Psoas muscle (tissue), 8 donors: ENCODE data around the gene TCTN2. TPM values are rescaled to one million over a fixed set of nuclear protein-coding genes. Genes with fewer than 3 reads are reported as not detected.

Source experiments
- ATAC-seq, 4 donors: fragments of 200-7000 bp; cut with Tn5 transposase; one replicate each; pipeline ENCODE4 v1.9.1; 2020; ENCODE audit warnings: moderate library complexity in 3 of 4, mild to moderate bottlenecking in 2 of 4
- DNase-seq, 2 donors: peaks; one replicate each; pipeline ENCODE4 v3.0.0-alpha.2; 2020
- H3K27ac ChIP-seq: fragments of 200-600 bp; one replicate; pipeline ENCODE4 v1.8.0; 2022
- H3K27me3 ChIP-seq, 3 donors: fragments of 200-600 bp in 1 of 3; one replicate each; pipeline versions ENCODE4 v1.6.1 to v1.8.0; 2013 to 2022; ENCODE audit warnings: low read length in 2 of 3, mild to moderate bottlenecking in 2 of 3, moderate library complexity in 1 of 3; ENCODE audit not compliant: insufficient read depth in 3 of 3
- H3K36me3 ChIP-seq, 2 donors: fragments of 200-600 bp in 1 of 2; one replicate each; pipeline versions ENCODE4 v1.6.1 to v1.8.0; 2013 to 2022; ENCODE audit warnings: low read depth in 1 of 2, mild to moderate bottlenecking in 1 of 2, moderate library complexity in 1 of 2; ENCODE audit not compliant: insufficient read depth in 1 of 2
- H3K4me1 ChIP-seq: fragments of 200-600 bp; one replicate; pipeline ENCODE4 v1.8.0; 2022
- H3K4me3 ChIP-seq: fragments of 200-600 bp; one replicate; pipeline ENCODE4 v1.8.0; 2022; ENCODE audit warnings: mild to moderate bottlenecking
- H3K9me3 ChIP-seq: fragments of 200-600 bp; one replicate; pipeline ENCODE4 v1.8.0; 2022
- WGBS, 3 donors: extraction: QIAGEN DNeasy Blood & Tissue Kit; methylation state at CpG; one replicate each; pipeline versions ENCODE4 v1.1.6 to v1.1.7; 2013; 5-methylcytosine and 5-hydroxymethylcytosine counted together
- intact Hi-C, 2 donors: fragments of 100-400 bp; cut with DNase I; formaldehyde crosslinking; loops; one replicate each; pipeline versions ENCODE4 v1.11.0 to v1.14.2; 2022
- polyA plus RNA-seq, 3 donors: library from polyadenylated mRNA; stranded (reverse); fragments of 200-250 nt; gene quantifications; one replicate each; pipeline ENCODE4 v1.2.3, GENCODE V29; 2013
- total RNA-seq, 4 donors: library from RNA; stranded (reverse); fragmentation: NEBNext Ultra II Directional in 2 of 4; extraction: Animal tissue kit (Norgen Biotek cat#: 25700) in 2 of 4; gene quantifications; one replicate each; pipeline versions ENCODE4 v1.2.1 to v1.2.4, GENCODE V29; 2021 to 2023
- TF ChIP-seq, protein P1 (sequence below): fragments of 200-600 bp; IDR thresholded peaks from one replicate; pipeline ENCODE4 v1.8.0; 2022; ENCODE audit warnings: antibody characterized with exemption
- donor health status: healthy with polysubstance abuse.
- donor health status: DM: no; HTN: no; CAD: no; lungs with moderate emphysema.
- donor health status: Bipolar disorder and iron deficiency.
- donor health status: healthy.
- donor health status: DM: yes; HTN: yes; CAD: no.
- donor health status: DM: no; HTN: no; CAD: no.
- donor health status: DM: no; HTN: no; CAD: no.
- donor health status: DM: yes; HTN: yes; CAD: no.

TCTN2 gene
- total and polyA plus RNA-seq, 7 donors: 1.1 to 8.1 (median 1.8) TPM

DNA sequence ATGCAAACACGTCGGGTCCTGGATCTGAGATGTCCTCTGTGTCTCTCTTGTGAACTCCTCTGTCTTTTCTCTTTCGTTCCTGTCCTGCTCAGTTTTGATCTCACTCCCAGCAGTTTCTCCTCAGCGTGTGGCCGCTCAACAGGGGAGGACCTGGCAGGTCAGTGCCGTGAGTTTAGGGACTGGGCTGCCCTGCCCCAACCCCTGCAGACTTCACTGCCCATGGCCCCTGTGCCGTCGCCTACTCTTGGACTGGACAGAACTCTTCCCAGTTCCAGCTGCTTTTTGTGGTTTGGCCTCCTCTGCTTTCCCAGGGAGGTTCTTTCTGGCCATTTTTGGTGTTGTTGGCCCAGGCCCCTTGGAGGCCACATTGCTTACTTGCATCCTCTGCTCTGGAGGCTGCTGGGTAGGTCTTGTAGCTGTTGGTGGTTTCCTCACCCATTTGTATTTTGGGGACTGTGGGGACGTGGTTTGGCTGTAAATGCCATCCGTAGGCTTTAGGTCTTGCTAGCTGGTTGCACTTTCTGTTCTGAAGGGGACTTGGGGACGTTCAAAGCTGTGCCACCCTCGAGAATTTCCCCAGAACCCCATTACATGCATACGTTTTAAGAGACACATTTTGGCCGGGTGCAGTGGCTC, 71.1 kb downstream of the TCTN2 start:
- DNase-seq (no peak), ATAC-seq (no peak)
- intact Hi-C loops: no loop called here
- Histone ChIP-seq H3K4me1 (no peaks in the 10 kb centered on the region), H3K27ac (no peak overlapping the region), H3K4me3 (no peak overlapping the region), H3K36me3 (peaks cover 0 to 91% of the 10 kb centered on the region in 2 donors), H3K9me3 (no peaks in the 10 kb centered on the region), H3K27me3 (no peaks in the 10 kb centered on the region)
- TF ChIP-seq, protein P1, sequence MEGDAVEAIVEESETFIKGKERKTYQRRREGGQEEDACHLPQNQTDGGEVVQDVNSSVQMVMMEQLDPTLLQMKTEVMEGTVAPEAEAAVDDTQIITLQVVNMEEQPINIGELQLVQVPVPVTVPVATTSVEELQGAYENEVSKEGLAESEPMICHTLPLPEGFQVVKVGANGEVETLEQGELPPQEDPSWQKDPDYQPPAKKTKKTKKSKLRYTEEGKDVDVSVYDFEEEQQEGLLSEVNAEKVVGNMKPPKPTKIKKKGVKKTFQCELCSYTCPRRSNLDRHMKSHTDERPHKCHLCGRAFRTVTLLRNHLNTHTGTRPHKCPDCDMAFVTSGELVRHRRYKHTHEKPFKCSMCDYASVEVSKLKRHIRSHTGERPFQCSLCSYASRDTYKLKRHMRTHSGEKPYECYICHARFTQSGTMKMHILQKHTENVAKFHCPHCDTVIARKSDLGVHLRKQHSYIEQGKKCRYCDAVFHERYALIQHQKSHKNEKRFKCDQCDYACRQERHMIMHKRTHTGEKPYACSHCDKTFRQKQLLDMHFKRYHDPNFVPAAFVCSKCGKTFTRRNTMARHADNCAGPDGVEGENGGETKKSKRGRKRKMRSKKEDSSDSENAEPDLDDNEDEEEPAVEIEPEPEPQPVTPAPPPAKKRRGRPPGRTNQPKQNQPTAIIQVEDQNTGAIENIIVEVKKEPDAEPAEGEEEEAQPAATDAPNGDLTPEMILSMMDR: no peak
- 87 to 95% (median 92%) methylated on average over 14 of the region's 14 CpGs for WGBS, 3 donors

DNA sequence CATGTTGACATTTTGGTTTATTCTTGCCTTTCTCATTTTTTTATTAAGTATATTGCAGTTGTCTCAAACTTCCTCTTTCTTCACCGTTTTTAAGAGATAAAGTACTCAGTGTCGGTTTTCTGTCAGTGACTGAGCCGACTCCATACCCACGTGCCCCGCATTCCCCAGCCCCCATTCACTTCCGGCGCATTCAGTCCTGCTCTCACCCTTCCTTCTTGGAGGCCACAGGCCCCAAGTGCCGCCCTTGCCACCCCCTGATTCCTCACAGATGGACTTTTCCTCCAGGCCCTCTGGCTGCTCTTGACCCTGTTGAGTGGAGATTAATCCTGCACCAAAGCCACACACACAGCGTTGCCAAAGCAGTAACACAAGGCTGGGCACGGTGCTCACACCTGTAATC, 72.1 kb downstream of the TCTN2 start:
- DNase-seq (peak in 1 of 2 donors; percentile 54), ATAC-seq (no peak)
- intact Hi-C loops: no loop called here
- H3K36me3 ChIP-seq: peaks cover 0 to 90% of the 10 kb centered on the region in 2 donors
- no peak overlapping the region for H3K4me3 ChIP-seq
- TF ChIP-seq, protein P1: no peak
- no peaks in the 10 kb centered on the region for H3K27me3 ChIP-seq
- no peaks in the 10 kb centered on the region for H3K4me1 ChIP-seq
- 85 to 88% (median 87%) methylated on average over 10 of the region's 10 CpGs for WGBS, 3 donors
- no peak overlapping the region for H3K27ac ChIP-seq
- H3K9me3 ChIP-seq: no peaks in the 10 kb centered on the region

- intact Hi-C loops: no loop called here
- peak in 1 of 4 donors; percentile 21 for ATAC-seq
- no peak for DNase-seq
- peaks cover 2 to 89% of the 10 kb centered on the region in 2 donors for H3K36me3 ChIP-seq
- H3K27me3 ChIP-seq: no peaks in the 10 kb centered on the region
- TF ChIP-seq, protein P1: no peak
- no peaks in the 10 kb centered on the region for H3K9me3 ChIP-seq
- no peak overlapping the region for H3K27ac ChIP-seq
- 67 to 69% (median 69%) methylated on average over 12 of the region's 12 CpGs for WGBS, 3 donors
- H3K4me3 ChIP-seq: no peak overlapping the region
- no peaks in the 10 kb centered on the region for H3K4me1 ChIP-seq
These were observed 73.9 kb downstream of the TCTN2 start for GRCh38 chr12:123744836-123745235.

DNA sequence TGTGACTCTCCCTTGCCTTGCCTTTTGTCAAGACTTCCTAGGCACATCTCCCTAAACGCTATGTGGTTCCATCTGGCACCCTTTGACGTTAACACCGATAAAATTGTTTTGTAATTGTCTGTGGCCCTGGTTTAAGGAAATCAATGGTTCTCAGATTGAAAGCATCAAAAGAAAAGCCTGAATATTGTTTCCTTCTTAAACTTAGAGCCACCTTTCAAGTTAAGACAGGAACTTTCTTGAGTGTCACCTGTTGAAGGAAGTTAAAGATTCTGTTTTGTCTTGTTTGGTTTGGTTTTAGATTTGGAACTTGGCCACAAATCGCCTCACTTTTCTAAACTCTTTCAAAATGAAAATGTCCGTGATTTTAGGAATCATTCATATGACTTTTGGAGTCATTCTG, 76.4 kb downstream of the TCTN2 start:
- ATAC-seq (no peak), DNase-seq (no peak)
- intact Hi-C loops: no loop called here
- no peaks in the 10 kb centered on the region for H3K9me3 ChIP-seq
- 79 to 83% (median 81%) methylated on average over 5 of the region's 5 CpGs for WGBS, 3 donors
- H3K27ac ChIP-seq: no peak overlapping the region
- peaks cover 2 to 87% of the 10 kb centered on the region in 2 donors for H3K36me3 ChIP-seq
- no peaks in the 10 kb centered on the region for H3K27me3 ChIP-seq
- TF ChIP-seq, protein P1: no peak
- no peak overlapping the region for H3K4me3 ChIP-seq
- no peaks in the 10 kb centered on the region for H3K4me1 ChIP-seq

DNA sequence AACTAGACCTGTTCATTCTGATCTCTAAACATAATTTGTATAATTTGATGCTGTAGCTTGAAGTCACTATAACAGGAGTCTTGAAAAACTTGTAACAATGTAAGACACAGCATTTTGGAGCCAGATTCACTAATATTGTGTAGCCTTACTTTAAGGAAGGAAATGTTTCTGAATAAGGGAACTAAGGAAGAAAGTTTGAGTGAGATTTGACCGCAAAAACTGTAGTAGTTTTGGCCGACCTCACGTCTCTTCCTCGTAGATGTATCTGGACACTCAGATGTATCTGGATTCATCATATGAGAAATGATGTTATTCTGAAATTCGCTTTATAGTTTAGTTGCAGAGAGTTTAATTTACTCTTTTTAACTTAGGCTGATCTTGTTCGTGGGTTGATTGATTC, 77.2 kb downstream of the TCTN2 start:
- 90 to 95% (median 92%) methylated on average over 6 of the region's 6 CpGs for WGBS, 3 donors
- no peak overlapping the region for H3K4me3 ChIP-seq
- H3K27ac ChIP-seq: no peak overlapping the region
- no peaks in the 10 kb centered on the region for H3K4me1 ChIP-seq
- intact Hi-C loops: no loop called here
- no peak for ATAC-seq
- no peak for DNase-seq
- no peaks in the 10 kb centered on the region for H3K27me3 ChIP-seq
- no peaks in the 10 kb centered on the region for H3K9me3 ChIP-seq
- peaks cover 4 to 87% of the 10 kb centered on the region in 2 donors for H3K36me3 ChIP-seq
- TF ChIP-seq, protein P1: no peak
